Measurements from ENCODE around the gene SMIM5.
"Not testable (repeated sequence)": the region's sequence is repeated elsewhere in the genome, so short reads cannot be mapped to it uniquely, and the experiment has no call there.

Gene SMIM5

DNA sequence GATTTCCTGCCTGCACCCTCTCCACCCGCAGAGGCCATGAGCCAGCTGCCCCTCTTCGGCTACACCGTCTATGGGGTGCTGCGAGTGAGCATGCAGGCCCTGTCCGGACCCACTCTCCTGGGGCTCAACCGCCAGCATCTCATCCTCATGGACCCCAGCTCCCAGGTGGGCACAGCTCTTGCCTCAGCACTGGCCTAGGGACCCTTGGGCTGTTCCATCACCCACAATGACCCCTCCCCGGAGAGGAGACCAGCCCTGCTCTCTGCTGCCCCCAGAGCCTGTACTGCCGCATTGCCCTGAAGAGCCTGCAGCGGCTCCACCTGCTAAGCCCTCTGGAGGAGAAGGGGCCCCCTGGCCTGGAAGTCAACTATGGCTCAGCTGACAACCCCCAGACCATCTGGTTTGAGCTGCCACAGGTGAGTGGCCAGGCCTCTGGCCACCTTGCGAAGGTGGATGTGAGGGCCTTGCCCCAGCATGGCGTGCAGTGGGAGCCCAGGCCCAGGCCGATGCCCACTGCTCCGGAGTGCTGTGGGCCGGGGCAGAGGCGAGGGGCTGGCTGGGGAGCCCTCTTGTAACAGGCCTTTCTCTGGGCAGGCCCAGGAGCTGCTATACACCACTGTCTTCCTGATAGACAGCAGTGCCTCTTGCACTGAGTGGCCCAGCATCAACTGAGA lies 7.3 kb upstream of the SMIM5 start:
- DNase-seq (ENCODE audit: low spot score), result no peak

DNA sequence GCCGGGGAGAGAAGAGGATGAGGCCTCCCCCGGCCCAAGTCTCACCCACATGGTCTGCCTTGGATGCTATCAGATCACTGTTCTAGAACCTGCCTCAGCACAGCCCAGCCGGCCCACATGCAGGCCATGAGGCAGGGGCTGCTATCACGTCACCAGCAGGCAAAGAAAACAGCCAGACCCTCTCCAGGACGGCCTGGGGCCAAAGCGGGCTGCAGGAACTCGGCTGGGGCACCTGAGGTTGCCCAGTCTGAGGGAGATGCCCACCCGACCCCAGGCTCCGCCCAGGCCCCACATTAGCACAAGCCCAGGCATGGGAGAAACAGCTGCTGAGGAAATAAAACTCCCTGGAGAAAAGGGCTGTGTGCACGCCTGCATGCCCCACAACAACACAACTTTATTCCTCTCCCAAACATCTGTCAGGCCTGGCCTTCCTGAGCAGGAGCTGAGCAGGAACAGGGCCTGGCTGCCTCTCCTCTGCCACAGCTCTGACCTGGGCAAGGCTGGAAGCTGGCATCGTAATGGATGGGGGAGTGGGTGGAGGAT lies 6.7 kb upstream of the SMIM5 start:
- DNase-seq (ENCODE audit: low spot score), result no peak

GRCh38 chr17:75627094-75627493 lies 6.1 kb upstream of the SMIM5 start:
- no peak for DNase-seq (ENCODE audit: low spot score)

- no peak for DNase-seq (ENCODE audit: low spot score)
Observed at GRCh38 chr17:75628425-75628824, 4.8 kb upstream of the SMIM5 start.

DNA sequence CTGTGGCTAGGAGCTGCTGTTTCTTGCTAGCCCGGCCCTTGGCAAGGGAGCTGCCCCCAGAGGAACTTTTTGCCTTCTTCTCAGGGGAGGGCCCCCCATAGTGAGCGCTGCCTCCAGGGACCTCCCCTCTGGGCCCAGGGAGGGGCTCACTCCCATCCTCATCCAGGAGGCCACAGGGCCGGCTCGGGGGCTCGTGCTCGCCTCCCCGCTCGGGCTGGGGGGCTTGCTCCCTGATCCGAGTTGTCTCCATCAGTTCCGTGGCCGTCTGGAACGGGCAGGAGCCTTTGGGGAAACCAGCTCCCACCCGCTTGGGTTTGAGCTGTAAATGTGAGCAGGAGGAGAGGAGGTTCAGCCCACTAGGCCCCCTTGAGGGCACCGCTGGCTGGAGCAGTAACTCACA lies 4.1 kb upstream of the SMIM5 start:
- no peak for DNase-seq (ENCODE audit: low spot score)

DNA sequence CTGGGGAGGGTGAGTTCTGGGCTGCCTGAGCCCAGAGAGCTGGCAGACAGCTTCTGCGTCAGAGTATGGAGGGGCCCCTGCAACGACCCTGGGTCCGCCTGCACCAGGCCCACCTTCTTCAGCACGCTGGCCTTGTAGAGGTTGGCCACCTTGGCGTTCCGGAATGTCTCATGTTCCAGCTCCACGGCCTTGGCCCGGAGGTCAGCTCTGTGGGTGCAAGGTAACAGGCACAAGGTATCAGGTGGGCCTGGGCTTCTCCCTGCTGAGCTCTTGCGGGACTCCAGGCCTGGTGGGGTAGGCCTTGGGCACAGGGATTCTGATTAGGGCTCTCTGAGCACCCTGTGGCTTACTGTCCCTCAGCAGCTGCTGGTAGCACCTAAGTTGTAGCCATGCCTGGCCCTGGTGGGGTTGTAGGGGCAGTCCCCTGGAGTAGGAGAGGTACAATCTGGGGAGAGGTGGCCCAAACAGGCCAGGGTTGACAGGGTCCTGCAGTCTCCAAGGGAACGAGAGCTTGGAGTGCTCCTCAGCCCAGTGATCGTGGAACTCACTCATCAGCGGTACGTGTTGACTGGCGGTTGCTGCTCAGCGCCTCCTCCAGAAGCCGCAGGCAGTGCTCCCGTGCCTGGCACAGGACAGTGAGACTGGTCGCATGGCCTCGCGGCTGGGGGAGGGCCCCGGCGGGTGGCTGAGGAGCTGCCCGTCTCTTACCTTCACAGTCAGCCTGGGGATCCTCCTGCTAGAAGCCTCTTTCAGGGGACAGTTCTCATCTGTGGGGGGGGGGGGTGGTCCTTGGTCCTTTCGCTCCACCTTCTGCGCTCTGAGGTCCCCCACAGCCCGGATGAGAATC lies 2.9 kb upstream of the SMIM5 start:
- DNase-seq (ENCODE audit: low spot score), result no peak

DNA sequence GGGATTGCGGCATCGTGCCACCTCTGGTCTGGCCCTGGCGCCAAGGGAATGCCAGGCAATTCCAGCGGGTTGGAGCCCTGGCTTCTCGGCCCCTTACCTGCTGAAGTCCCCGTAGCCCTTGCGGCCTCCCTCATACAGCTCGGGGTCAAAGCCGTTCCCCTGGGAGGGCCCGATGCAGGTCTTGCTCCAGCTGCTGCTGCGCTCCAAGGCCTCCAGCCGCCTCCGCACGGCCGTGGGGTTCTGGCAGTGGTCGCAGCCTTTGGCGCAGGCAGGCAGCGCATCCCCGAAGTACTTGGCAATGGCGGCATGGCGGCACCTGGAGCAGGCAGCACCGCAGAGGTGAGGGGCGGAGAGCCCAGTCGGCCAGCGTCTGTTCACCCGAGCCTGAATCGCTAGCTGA lies 1.9 kb upstream of the SMIM5 start:
- no peak for DNase-seq (ENCODE audit: low spot score)

GRCh38 chr17:75632428-75632827 lies 806 bp upstream of the SMIM5 start:
- no peak for DNase-seq (ENCODE audit: low spot score)

DNA sequence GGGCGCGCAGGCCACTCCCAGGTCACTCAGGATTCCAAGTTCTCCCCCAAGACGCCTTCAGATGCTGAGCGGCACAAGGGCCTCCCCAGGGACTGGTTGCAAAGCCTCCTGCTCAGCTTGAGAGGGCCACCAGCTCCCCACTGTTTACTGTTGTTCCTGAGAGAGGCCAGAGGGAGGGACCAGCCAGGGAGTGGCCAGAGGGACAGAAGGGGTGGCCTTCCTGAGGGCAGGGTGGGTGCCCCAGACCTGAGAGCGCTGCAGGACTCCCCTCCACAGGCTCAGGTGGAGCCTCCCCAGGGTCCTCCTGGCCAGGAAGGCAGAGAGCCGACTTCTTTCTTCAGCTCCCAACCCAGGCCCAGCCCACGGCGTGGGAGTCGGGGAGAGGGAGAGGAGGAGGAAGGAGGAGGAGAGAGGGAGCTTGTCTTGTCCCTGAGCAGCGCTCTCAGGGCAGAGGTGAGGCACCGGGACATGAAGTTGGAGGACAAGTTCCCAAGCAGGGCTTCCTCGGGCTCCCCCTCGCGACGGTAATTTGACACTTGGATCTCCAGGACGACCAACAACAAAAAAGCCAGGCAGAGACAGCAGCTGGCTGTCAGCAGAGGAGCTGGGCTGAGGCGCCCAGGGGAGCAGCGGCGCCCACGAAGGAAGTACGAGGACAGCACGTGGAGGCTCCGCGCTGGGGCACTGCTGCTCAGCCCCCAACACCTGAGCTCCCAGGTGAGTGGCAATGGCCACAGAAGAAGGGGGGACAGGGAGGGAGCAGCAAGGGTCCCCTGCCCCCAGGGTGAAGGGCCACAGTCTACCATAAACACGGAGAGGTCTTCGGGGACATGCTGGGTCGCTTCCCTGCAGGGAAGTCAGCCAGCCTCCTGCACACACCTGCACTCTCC lies 497 bp downstream of the SMIM5 start:
- peak; percentile 67 for DNase-seq (ENCODE audit: low spot score)

DNA sequence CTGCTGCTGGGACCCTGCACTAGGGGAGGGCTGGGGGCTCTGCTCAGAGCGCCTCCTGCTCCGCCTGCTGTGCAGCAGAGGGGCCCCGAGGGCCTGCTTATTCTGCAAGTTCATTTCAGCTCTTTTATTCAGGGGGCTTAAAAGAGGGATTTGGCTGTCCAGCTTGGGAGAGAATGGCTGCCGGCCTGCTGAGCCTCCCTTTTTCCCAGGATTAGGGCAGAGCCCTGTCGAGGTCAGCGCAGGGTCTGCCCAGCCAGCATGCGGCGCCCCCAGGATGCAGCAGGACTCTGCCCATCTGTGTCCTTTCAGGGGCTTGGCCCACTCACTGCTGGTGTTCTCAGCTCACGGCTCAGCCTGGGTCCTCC lies 1.1 kb downstream of the SMIM5 start:
- no peak for DNase-seq (ENCODE audit: low spot score)

DNA sequence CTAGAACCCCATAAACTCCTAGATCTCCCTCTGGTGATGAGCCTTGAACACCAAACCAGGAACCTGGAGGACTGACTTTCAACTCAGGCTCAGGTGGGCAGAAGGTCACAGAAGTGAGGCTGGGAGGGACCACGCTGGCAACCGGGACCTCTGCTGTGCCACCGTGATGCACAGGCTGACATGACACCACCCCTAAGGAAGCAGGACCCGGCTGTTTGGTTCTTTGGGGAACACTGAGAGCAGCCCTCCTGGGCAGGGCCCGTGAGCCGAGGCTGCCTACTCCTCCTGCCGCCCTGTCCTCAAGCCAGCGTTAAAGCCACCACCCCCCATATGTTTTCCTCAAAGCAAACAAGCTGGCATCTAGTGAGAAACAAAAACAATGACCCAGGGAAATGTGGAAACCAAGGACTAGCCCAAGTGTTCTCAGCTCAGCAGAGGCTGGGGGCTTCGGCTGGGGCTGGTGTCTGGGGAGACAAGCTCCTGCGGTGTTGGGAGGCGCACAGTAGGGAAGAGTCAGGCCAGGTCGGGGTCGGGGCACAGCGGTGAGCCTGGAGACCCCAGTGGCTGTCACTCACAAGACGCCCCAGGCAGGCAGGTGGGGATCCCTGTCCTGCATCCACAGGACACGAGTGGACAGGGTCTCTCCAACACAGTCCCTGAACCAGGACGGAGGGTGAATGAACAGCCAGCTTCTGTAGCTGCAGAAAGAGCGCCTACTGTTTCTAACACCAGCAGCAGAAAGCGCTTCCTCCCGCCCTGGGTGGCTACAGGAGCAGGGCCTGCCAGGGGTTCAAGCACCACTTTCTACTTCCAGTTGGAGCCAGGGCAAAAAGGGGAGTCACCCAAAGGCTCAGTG lies 1.7 kb downstream of the SMIM5 start:
- DNase-seq (ENCODE audit: low spot score), result no peak

DNA sequence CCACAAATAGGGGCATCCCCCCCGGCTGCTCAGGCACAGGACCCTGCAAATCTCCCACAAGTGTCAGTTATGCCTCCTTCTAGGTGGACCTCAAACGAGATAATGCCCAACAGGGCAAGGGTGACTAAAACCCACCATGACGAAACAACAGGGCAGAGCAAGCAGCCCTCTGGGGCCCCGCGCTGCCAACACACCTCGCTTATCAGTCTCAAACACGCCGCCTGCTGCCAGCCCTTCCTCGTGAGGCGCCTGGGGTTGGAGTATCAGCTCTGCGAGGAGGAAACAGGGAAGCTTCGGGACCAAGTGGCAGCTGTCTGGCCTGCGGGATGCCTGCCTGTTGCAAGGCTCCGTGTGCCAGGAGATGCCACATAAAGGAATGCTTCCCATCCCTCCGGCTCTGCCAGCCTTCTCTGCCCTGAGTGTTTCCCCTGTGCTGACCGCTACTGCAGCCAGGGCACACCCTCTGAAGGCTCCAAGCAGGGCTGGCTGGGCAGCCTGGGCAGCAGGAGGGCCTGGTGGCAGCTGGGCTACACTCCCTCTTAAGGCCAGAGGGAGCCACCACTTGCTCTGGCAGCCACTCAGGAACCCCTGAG lies 2.5 kb downstream of the SMIM5 start:
- no peak for DNase-seq (ENCODE audit: low spot score)

GRCh38 chr17:75636381-75637142 lies 3.3 kb downstream of the SMIM5 start:
- DNase-seq (ENCODE audit: low spot score), result no peak

DNA sequence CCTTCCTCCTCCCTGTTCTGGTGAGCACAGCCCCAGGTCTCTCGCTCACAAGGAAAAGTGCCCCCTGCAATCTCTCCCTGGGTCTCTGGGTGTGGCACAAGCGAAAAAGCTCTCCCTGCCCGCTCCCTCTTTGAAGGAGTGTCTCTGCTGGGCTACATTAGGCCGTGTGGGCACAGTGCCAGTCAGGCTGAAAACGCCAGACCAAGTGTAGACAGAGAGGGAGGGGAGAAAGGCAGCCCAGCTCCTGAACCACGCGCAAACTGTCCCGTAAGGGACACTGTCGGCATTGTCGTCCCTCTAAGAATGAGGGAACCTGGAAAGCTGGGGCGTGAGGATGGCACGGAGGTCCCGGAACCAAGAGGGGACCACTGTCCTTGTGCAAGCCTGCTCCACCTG lies 3.9 kb downstream of the SMIM5 start:
- DNase-seq (ENCODE audit: low spot score), result no peak

- no peak for DNase-seq (ENCODE audit: low spot score)
Observed at GRCh38 chr17:75637551-75637950, 4.3 kb downstream of the SMIM5 start.

DNA sequence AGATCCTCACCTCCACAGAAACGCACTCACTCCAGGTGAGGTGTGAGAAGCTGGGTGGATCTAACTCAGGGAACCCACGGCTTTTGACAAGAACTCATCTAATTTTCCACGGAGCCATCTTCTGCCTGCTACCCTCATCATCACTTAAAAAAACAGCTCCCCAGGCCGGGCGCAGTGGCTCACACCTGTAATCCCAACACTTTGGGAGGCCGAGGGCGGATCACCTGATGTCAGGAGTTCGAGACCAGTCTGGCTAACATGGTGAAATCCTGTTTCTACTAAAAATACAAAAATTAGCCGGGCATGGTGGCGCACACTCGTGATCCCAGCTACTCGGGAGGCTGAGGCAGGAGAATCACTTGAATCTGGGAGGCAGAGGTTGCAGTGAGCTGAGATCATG lies 4.8 kb downstream of the SMIM5 start:
- not testable (repeated sequence) for DNase-seq (ENCODE audit: low spot score)

- DNase-seq (ENCODE audit: low spot score), result no peak
Observed at GRCh38 chr17:75638893-75639292, 5.7 kb downstream of the SMIM5 start.

DNA sequence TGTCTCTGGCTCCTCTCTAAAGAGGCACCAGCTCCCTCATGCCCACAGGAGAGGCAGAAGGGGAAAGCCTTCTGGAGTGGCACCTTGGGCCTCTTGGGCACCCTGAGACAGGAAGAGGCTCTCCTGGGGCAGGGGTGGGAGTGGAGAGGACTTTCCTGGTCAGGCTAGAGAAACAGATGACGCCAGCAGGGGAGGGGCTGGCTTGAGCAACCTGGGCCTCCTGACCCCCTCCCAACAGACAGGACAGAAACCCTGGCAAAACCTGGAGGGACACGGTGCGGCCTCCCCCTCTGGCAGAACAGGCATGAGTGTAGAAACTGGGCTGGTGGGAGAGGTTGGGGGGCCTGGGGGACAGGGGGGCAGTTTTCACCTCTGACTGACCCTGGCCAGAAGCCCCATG lies 6.1 kb downstream of the SMIM5 start:
- no peak for DNase-seq (ENCODE audit: low spot score)

- DNase-seq (ENCODE audit: low spot score), result no peak
Observed at GRCh38 chr17:75639771-75640555, 6.7 kb downstream of the SMIM5 start.

Measured in kidney capillary endothelial cell (primary cell).